B cell (primary cell): ENCODE measurements around the gene BORCS8.

Source experiments
- CTCF ChIP-seq: fragments of 200-600 bp; IDR thresholded peaks from one replicate; pipeline ENCODE4 v1.8.0; 2022; ENCODE audit warnings: antibody characterized with exemption, mild to moderate bottlenecking
- EZH2 ChIP-seq: IDR thresholded peaks from 2 replicates; pipeline ENCODE4 v1.6.1; 2012; ENCODE audit warnings: borderline replicate concordance, low read depth, mild to moderate bottlenecking, moderate library complexity, low read length; ENCODE audit not compliant: insufficient read depth, poor library complexity, severe bottlenecking

- TF ChIP-seq CTCF = no peak
- TF ChIP-seq EZH2 = no peak
Observed at GRCh38 chr19:19239675-19240074, 47.7 kb upstream of the BORCS8 start.
